ENCODE results near the gene PLP2.

PLP2 gene

DNA sequence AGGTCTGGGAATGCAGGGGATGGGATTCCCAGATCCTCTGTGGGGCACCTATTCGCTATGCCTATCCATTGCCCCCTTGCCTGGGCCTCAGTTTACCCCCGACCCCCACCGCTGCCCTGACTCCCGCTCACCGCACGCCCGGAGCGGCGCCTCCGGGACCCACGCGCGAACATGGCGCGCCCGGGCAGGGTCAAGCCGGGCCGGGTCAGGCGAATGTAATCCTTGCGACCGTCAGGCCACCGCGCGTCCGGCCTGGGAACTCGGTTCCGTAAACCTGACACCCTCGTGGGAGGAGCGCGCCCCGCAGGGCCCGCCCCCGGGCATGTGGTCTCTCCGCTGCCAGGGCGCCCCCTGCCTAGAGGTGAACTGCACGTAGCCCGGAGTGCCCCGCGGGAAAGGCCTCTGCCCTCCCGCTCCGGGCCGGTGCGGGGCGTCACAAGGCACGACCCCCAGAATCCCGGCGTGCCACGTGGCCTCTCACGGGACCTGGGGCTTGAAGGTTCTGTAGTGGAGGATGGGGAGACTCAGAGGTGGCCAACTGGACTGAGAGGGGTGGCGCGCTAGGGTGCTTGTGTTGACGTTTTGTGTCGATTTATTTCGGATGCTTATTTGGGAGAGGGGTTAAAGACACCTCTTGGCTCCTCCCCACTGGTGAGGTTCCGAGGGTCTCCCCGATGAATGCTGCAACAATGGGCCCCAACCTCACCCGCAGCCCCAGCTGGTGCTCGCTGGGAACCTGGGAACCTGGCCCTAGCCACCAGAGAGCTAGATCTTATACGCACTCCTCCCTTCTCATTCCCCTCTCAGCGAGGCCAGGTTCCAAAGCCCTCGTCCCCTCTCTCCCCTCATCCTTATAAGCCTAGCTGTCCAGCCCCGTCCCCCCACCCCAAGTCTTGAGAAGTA is 14.7 kb downstream of the PLP2 start, which contains the start of gene PRICKLE3:
TSS of gene PRICKLE3 (minus strand) at position 249 of the 903 bp plus-strand sequence. CDS start at position 173, 76 bp downstream.
- in situ Hi-C loops (cut with MboI; ENCODE audit: low sequenced_read_pairs) = no loop called here

DNA sequence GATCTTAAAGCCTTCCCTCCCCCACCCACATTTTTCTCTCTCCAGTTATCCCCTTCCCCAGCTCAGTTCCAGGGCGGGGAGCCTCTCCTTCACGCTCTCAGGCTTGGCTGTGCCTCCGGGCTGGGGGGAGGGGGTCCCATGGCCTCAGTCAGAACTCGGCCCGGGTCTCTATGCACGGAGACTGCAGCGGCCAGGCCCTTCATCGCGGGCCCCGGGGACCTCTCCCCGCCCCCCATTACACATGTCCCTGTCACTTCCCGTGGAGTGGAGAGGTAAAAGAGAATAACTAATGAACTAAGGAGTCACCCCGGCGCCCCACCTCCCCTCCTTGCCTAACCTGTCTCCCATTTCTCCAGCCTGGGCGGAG is 15.3 kb downstream of the PLP2 start:
- in situ Hi-C loops (cut with MboI; ENCODE audit: low sequenced_read_pairs) = no loop called here

DNA sequence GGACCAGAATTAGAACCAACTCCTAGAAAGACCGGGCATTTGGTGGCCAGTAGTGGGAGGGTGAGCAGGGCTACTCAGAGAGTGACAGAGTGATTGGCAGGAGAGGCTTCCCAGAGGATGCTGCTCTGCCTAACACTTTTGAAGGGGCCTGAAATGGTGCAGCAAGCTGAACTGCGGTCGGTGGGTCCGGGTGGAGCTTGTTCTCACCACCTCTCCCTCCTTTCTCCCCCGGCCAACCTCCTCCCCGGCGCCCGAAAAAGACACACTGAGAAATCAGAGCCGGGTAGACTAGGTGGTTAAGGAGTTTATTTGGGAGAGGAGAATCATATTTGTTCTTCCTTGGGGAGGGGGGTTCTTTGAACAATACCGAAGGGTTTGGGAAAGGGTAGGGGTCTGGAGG is 15.8 kb downstream of the PLP2 start:
- in situ Hi-C loops (cut with MboI; ENCODE audit: low sequenced_read_pairs) = no loop called here

DNA sequence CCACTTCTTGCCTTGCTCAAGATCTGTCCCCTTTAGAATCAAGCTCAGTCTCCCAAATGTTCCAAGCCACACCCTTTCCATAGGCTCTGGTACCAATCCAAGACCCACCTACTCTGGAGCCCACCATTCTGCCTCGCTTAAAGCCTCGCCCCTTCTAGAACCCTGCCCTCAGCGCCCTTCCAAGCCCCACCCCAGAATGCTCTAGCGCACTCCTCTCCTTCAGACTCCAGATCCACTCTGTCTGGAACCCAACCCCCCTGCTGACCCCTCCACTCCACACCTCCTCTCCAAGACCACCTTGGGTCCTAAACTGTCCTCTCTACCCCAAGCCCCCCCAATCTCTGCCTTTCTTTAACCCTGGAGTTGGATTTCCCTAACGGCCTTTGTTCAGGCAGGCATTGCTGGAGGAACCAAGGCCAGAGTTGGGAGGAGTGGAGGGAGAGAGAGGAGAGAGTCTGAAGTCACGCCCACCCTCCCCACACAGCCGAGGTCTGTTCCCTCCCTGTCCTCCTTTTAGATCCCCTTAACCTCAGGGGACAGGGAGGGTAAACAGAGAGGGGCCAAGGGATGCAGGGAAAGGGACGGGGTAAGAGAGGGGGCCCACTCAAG is 16.9 kb downstream of the PLP2 start:
- in situ Hi-C loops (cut with MboI; ENCODE audit: low sequenced_read_pairs) = no loop called here

DNA sequence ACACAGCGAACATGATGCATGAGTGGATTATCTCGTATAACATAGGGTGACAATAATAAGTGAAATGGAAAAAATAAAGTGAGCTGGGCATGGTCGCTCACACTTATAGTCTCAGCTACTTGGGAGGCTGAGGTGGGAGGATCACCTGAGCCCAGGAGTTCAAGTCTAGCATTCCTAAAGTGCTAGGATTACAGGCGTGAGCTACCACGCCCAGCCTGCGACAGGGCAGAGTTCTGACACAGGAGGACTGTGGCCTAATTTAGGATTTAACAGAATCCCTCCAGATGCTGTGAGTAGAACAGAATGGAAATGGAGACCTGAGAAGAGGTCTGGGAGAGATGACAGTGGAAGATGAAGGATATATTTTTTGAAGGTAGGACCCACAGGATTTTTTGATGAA is 17.9 kb downstream of the PLP2 start:
- in situ Hi-C loops (cut with MboI; ENCODE audit: low sequenced_read_pairs) = no loop called here

DNA sequence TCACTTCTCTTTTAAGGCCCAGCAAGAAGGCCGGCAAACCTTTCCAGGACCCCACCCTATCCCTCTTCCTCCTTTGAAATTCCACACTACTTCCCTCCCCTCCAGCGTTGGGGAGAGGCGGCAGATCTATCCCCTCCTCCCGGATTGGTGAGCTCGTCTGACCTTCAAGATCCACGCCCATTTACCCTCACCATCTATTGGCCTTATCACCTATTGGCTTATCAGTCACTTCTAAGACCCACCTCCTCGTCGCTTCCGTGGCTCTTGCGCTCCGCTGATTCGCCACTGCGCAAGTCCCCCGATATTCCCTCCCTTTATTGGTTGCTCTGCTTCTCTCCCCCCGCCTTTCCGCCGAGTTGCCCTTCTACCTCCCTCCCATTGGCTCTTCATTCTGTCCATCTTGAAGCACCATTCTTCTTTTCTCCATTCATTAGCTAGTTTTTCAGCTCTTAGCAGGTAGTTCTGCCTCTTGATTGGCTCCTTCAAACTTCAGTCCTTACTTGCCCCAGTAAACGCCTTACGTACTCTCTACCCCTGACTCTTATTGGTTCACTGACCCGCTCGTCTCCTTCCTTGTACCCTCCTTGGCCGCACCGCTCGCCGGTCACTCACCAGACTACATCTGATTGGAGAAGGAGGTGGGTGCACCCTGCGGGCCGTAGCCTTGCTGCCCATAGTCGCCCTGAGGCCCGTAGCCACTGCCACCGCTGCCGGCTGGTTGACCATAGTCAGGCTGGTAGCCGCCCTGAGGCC is 19.3 kb downstream of the PLP2 start:
- in situ Hi-C loops (cut with MboI; ENCODE audit: low sequenced_read_pairs) = no loop called here

DNA sequence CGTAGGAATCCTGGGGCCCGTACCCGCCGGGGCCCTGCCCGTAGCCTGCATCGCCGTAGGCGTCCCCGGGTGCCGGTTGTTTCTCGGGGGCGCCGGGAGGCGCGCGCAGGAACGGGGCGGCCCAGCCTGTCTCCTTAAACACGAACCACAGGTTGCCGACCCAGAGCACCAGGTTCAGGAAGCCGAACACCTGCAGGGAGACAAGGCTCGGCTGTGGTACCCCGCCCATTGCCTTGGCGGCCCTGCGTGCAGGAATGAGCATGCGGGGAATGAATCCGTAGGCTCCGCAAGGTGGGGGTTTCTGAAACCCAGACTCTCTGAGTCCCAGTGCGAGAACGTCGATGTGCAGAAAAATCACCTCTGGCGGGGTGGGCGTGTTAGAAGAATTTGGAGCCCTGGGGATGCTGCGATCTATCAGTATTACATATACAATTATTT is 19.9 kb downstream of the PLP2 start:
- in situ Hi-C loops (cut with MboI; ENCODE audit: low sequenced_read_pairs) = no loop called here

DNA sequence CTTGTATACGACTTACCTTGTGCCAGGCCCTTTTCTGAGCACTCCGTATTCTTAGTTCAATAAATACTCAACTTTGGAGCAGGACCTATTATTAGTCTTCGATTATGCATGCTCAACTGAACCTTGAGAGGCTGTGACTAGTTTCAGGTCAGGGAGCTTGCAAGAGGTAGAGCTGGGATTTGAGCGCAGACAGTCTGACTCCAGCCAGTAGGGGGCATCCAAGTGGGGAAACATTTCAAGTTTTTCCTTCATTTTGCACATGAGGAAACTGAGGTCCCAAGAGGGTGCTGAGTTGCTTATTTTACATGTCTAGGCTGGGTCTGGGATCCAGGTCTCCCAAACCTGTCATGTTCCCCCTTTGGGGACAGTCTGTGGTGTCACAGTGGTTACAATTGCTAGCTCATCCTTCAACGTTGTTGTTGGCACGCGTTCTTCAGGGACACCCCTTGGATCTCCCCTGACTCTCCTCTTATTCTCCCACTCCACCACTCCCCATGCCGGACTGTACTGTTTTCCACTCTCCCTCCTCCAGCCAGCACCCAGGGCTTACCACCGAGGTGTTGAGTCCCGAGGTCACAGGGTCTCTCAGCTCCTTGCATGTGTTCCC is 21.1 kb downstream of the PLP2 start:
- in situ Hi-C loops (cut with MboI; ENCODE audit: low sequenced_read_pairs) = no loop called here

DNA sequence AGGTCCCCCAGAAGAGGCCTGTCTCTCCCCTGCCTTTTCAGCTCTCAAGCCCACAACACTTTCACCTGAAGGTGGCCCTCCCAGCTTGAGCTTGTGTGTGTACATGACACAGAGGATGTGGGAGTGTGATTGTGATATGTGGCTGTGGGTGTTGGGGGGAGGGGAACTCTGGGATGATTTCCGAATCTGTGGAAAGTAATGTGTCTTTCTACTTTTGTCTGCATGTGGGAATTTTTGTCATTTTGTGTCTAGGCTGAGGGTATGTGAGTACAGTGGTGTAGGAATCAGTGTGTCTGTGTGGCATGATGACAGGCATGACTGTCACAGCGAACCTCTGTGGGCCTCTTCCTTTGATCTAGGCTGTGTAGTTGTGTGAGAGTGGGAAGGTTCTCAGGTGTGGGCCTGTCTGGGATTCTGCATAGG is 21.9 kb downstream of the PLP2 start:
- in situ Hi-C loops (cut with MboI; ENCODE audit: low sequenced_read_pairs) = no loop called here

DNA sequence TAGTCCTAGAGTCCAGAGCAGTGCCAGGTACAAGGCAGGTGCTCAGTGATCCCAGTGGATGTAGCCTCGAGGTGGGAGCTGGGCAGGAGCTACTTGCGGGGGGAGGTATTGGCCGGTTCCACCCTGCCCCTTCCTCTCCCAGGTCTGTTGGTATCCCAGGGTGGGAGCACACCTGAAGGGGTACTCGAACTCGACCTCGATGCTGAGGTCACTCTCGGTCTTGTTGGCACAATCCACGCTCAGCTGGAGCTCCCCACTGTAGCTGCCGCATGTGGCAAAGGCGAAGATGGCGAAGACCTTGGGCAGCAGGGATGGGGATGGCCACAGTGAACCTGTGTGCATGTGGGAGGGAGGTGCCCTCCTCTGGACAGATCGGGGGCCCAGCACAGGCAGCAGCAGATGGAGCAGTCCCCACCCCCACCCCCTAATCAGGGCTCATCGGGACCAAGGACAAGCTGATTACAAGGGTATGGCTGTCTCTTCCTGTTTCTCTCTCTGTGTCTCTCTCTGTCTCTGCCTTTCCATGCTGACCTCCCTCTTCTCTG is 25.9 kb downstream of the PLP2 start:
- in situ Hi-C loops (cut with MboI; ENCODE audit: low sequenced_read_pairs) = no loop called here

DNA sequence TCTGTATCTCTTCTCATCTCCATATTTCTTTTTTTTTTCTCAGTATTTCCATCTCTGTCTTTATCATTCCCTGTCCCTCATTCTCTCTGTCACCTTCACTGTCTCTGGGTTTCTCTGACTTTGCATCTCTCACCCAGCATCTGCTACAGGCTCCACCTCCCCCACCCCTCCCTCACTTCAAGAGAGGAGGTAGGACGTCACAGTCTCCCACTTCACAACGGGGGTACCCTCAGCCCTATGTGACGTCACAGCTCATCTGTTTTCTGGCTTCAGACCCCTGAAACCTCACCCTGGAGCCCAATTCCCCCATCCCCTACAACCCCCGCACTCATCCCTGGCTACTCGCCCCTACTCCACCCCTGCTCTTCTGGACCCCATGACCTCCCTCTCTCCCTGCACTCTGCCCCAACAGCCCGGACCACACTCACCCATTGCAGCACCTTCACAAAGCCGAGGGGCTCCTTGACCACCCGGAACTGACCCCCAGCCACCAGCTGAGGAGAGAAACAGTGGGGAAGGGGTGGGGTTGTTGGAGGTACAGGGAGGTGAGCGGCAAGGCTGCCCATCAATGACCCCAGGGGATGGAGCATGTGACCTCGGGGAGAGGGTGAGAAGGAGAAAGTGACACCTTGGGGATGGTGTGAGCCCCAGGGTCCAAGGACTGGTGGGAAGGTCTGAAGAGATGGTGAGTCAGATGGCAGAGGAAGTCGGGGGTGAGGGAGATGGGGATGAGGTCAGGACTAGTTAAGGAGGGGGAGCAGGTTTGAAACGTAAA is 27.0 kb downstream of the PLP2 start:
- in situ Hi-C loops (cut with MboI; ENCODE audit: low sequenced_read_pairs) = no loop called here

DNA sequence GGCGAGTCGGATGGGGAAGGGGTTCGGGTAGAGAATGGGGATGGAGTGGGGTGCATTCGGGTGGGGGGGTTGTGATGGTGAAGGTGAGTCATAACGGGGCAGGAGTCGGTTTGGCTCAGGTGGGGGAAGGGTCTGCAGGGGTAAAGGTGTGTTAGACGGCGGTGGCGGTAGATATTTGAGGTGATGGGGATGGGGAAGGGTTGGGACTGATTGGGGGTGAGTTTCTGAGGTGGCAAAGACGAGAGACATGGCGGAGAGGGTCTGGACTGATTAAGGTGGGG is 27.6 kb downstream of the PLP2 start:
- in situ Hi-C loops (cut with MboI; ENCODE audit: low sequenced_read_pairs) = no loop called here

DNA sequence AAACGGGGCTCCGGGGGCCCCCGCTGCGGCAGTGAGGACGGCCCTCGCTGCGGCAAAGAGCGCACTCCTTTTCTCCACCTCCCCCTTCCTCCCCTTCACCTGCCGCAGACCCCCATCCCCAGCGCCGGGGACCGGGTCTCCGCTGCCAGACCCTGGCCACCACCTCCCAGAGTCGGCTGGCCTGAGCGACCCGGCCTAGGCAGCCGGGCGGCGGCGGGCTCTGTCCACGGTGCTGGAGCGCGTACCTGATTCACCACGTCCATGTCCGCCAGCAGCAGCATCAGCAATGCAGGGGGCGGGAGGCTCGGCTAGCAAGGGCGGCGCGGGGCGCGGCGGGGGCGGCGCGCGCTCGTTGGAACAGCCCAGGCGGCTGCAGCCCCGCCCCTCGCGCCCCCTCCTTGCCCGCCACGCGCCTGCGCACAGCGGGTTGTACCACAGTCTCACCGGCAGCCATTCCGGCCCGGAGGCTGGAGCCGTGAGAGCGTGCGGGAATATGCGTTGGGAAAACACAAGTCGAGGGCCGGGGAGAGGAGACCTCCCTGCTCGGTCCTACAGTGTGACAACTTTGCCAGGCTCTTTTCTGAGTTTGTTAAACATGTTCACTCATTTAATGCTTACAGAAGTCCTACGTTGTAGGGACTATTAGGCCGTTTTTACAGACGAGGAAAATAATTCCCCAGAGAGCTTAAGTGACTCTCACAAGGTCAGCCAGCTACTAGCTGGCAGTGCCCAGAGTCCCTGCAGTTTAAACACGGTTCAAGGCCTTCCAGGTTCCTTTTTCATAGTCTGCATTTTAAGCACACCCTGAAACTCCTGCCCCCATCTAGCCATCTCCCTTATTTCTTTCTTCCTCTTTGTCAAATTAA is 28.4 kb downstream of the PLP2 start, which contains the start of gene SYP:
TSS of gene SYP (minus strand) at position 288 of the 866 bp plus-strand sequence. CDS start at position 281, 7 bp downstream.
- in situ Hi-C loops (cut with MboI; ENCODE audit: low sequenced_read_pairs) = no loop called here

DNA sequence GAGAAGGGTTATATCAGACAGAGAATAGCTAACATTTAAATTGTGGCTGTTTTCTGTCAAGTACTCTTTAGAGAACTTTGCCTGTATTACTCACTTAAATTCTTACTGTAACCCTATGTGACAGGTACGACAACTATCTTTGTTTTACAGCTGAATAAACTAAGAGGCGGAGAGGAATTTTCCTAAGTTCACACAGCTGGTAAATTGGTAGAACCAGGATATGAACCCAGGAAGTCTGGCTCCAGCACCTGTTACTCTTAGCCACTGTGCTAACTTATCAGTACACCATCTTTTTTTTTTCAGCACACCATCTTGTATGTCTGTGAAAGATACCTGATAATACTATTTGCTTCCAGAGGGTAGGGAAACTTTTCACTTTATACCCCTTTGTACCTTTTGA is 30.3 kb downstream of the PLP2 start:
- in situ Hi-C loops (cut with MboI; ENCODE audit: low sequenced_read_pairs) = no loop called here

DNA sequence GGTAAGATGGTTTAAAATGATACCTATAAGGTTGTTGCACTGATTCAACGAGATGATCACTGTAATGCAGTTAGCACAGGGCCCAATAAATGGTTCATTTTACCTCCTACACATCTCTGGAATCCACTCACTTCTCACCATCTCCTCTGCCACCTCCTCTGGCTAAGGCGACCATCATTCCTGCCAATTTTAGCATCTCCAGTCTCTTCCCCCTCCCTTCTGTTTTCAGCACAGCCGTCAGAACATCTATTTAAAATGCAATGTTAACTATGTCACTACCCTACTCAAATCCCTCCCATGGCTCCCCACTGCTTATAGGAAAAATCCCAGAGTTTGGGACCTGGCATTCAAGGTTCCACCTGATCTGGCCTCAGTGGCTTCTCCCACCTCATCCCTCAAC is 31.8 kb downstream of the PLP2 start:
- in situ Hi-C loops (cut with MboI; ENCODE audit: low sequenced_read_pairs) = no loop called here

DNA sequence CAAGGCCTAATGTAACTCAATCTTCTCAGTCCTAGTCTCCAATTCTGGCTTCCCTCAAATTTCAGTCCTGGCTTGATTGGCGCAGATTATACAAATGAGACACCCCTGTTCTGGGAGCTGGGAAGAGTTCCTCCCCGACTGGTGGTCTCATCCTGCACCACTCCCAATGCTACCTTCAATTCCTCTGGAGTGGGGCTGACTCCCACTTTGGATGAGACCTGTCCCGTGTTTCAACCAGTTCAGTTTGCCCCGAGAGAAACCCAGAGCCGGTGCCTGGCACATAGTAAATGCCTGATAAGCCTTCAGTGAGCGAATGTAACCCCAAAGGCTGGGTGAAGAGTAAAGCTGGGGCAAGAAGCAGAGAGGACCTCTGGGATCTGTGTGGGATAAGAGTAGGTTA is 32.3 kb downstream of the PLP2 start:
- in situ Hi-C loops (cut with MboI; ENCODE audit: low sequenced_read_pairs) = no loop called here

DNA sequence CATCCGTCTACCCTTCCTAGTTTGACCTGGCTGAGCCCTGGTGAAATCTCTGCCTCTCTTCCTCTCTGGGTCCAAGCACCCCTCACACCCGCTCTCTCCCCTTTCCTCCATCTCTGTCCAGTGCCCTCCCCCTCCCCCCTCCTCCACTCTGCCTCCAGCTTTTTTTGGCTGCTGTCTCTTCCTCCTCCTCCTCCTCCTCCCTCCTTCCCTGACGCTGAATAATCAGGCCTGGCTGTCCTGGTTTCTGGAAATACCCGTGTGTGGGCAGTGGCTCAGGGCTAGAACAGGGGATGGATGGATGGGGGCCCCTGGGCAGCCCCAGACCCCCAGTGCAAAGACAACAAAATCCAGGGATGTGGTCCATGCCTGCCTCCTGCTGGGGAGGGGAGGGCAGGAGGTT is 33.0 kb downstream of the PLP2 start:
- in situ Hi-C loops (cut with MboI; ENCODE audit: low sequenced_read_pairs) = no loop called here

DNA sequence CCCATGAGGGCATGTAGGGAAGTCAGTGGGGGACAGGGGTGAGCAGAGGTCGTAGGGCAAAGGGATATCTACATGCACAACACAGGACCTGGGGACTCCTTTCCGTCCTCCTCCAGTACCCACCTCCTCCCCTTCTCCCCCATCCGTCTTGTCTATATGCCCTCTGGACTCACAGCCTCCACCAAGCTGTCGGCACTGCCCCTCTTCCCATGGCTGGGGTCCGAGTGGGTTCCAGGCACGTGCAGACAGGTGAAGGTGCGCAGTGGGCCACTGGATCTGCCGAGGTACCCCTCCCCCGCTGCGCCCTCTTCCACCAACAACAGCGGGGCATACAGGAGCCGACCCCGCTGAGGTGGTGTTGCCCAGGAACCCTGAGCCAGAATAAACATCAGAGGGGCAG is 33.7 kb downstream of the PLP2 start:
- in situ Hi-C loops (cut with MboI; ENCODE audit: low sequenced_read_pairs) = no loop called here

DNA sequence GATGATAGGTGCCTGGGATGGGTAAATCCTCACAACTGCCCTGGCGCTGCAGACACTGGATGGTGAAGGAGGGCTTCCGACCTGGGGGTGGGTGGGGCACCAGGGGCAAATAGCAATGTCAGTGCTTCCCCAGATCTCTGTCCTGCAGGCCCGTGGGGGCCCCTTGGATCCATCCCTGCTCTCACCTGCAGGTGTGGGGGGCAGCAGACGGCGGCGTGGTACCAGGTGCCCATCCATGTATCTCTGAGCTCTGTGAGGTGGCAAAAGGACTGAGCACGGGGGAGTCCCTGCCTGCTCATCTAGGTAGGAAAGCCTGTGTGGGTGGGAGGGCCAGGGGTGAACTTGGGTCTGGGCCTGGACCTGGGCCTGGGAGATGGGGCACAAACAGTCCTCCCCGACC is 34.8 kb downstream of the PLP2 start:
- in situ Hi-C loops (cut with MboI; ENCODE audit: low sequenced_read_pairs) = no loop called here

Measured in HL-60/S4 treated with phorbol 12-myristate 13-acetate at 8.2 ng/mL for 4 days and 3 days (cell line).